CD8-positive, alpha-beta memory T cell (primary cell): ENCODE measurements around the gene PPP1R14B. TPM values are rescaled to one million over a fixed set of nuclear protein-coding genes. Genes with fewer than 3 reads are reported as not detected.

ENCODE experiments used
- CTCF ChIA-PET: fragments of 350-600 bp; sonication (Branson Sonifier 250); formaldehyde crosslinking; loops from one replicate; lab custom pipeline; 2021; ENCODE audit warnings: antibody characterized with exemption; lab: Charles Lee
- POLR2A ChIA-PET: fragments of 350-600 bp; sonication (Branson Sonifier 250); formaldehyde crosslinking; loops from one replicate; lab custom pipeline; 2021; ENCODE audit warnings: antibody characterized with exemption; lab: Charles Lee
- DNase-seq, 5 donors: peaks; one replicate each; pipeline versions ENCODE4 v3.0.0 to v3.0.0-alpha.2; 2020 to 2022; ENCODE audit warnings: mixed read lengths in 1 of 5
- H3K27ac ChIP-seq: one replicate; pipeline ENCODE4 v1.7.0; 2013; ENCODE audit warnings: low read depth, mild to moderate bottlenecking, low read length, moderate library complexity
- H3K27me3 ChIP-seq: 2 replicates; pipeline ENCODE4 v1.7.0; 2013; ENCODE audit warnings: low read length, mild to moderate bottlenecking; ENCODE audit not compliant: insufficient read depth, poor library complexity, severe bottlenecking
- H3K36me3 ChIP-seq: 2 replicates; pipeline ENCODE4 v1.7.0; 2013; ENCODE audit warnings: mild to moderate bottlenecking, low read length, moderate library complexity; ENCODE audit not compliant: insufficient read depth
- H3K4me1 ChIP-seq: 2 replicates; pipeline ENCODE4 v1.7.0; 2013; ENCODE audit warnings: mild to moderate bottlenecking, low read length, moderate library complexity; ENCODE audit not compliant: insufficient read depth
- H3K4me3 ChIP-seq: 2 replicates; pipeline ENCODE4 v1.7.0; 2013; ENCODE audit warnings: mild to moderate bottlenecking, low read length
- H3K9me3 ChIP-seq: 2 replicates; pipeline ENCODE4 v1.7.0; 2013; ENCODE audit warnings: mild to moderate bottlenecking, low read length
- H3K27ac Mint-ChIP-seq, 8 donors: one replicate each; pipeline ENCODE4 v1.8.0; 2020 to 2021; ENCODE audit warnings: mixed read lengths in 8 of 8, mild to moderate bottlenecking in 6 of 8, inconsistent platforms in 3 of 8, moderate library complexity in 3 of 8
- H3K27me3 Mint-ChIP-seq, 2 donors: one replicate each; pipeline ENCODE4 v1.8.0; 2020 to 2021; ENCODE audit warnings: mixed read lengths in 2 of 2, mild to moderate bottlenecking in 1 of 2, moderate library complexity in 1 of 2
- H3K36me3 Mint-ChIP-seq, 3 donors: one replicate each; pipeline ENCODE4 v1.8.0; 2020 to 2021; ENCODE audit warnings: mixed read lengths in 3 of 3, inconsistent platforms in 1 of 3, mild to moderate bottlenecking in 1 of 3
- H3K4me1 Mint-ChIP-seq, 3 donors: one replicate each; pipeline ENCODE4 v1.8.0; 2020 to 2021; ENCODE audit warnings: mixed read lengths in 3 of 3, inconsistent platforms in 1 of 3, mild to moderate bottlenecking in 1 of 3
- H3K4me3 Mint-ChIP-seq, 7 donors: one replicate each; pipeline ENCODE4 v1.8.0; 2020 to 2021; ENCODE audit warnings: mixed read lengths in 7 of 7, mild to moderate bottlenecking in 6 of 7, moderate library complexity in 4 of 7, inconsistent platforms in 2 of 7
- H3K9me3 Mint-ChIP-seq, 5 donors: one replicate each; pipeline ENCODE4 v1.8.0; 2020 to 2022; ENCODE audit warnings: mixed read lengths in 5 of 5, mild to moderate bottlenecking in 3 of 5, moderate library complexity in 2 of 5, inconsistent platforms in 1 of 5
- polyA plus RNA-seq: library from polyadenylated mRNA; unstranded; fragments of 300-500 nt; fragmentation: Illumina TruSeq; gene quantifications from one replicate; pipeline ENCODE4 v1.2.3, GENCODE V29; 2021
- total RNA-seq, 2 experiments: library from RNA; stranded (reverse); gene quantifications; one replicate each; pipeline ENCODE4 v1.2.3, GENCODE V29; 2021

Gene PPP1R14B
- total and polyA plus RNA-seq, 3 experiments from 2014 or later = 57.3 to 381 (median 365) TPM

GRCh38 chr11:64210301-64211020 is 36.3 kb downstream of the PPP1R14B start:
- Mint-ChIP-seq H3K4me1 (peaks cover 25 to 54% (median 29%) of the 10 kb centered on the region in 3 donors), H3K36me3 (peaks cover 8 to 62% (median 8%) of the 10 kb centered on the region in 3 donors), H3K4me3 (peak overlapping the region in 2 of 7 donors; percentile 13 to 68), H3K27me3 (peaks cover 0 to 1% of the 10 kb centered on the region in 2 donors), H3K27ac (peak overlapping the region in 2 of 8 donors; percentile 24 to 50), H3K9me3 (no peaks in the 10 kb centered on the region)
- Histone ChIP-seq H3K36me3 (peaks cover 17% of the 10 kb centered on the region), H3K9me3 (no peaks in the 10 kb centered on the region), H3K4me1 (peaks cover 23% of the 10 kb centered on the region), H3K27ac (no peak overlapping the region), H3K27me3 (no peaks in the 10 kb centered on the region), H3K4me3 (no peak overlapping the region)
- POLR2A ChIA-PET = interaction anchor here (0.6 to 2.3 kb wide), 2 partner anchors 16 to 72 kb away, joined by 6 to 7 read pairs; partner anchors contain the start of genes NUDT22 and TRPT1
- CTCF ChIA-PET = interaction anchor here (0.7 to 10.4 kb wide), 6 partner anchors 12 to 107 kb away, joined by 3 to 281 read pairs (median 9); partner anchors contain the start of genes CATSPERZ, ESRRA, NUDT22 and PRDX5
- no peak for DNase-seq

- CTCF ChIA-PET = interaction anchor here (6.4 to 10.4 kb wide), 4 partner anchors 13 to 93 kb away, joined by 62 to 281 read pairs (median 104); partner anchors contain the start of genes CATSPERZ, ESRRA, NUDT22 and PLCB3
- H3K27ac ChIP-seq = no peak overlapping the region
- H3K4me1 Mint-ChIP-seq = peaks cover 24 to 59% (median 30%) of the 10 kb centered on the region in 3 donors
Observed at GRCh38 chr11:64209563-64209843, 37.2 kb downstream of the PPP1R14B start.

GRCh38 chr11:64208796-64209562 is 37.8 kb downstream of the PPP1R14B start:
- Histone ChIP-seq H3K27ac (peak overlapping the region; percentile 95), H3K36me3 (peaks cover 20% of the 10 kb centered on the region), H3K4me3 (no peak overlapping the region), H3K4me1 (peaks cover 38% of the 10 kb centered on the region), H3K9me3 (no peaks in the 10 kb centered on the region), H3K27me3 (no peaks in the 10 kb centered on the region)
- H3K4me3 Mint-ChIP-seq = peak overlapping the region; percentile 50 to 87 (median 70)
- no peak for DNase-seq
- H3K27me3 Mint-ChIP-seq = no peaks in the 10 kb centered on the region
- H3K9me3 Mint-ChIP-seq = no peaks in the 10 kb centered on the region
- H3K36me3 Mint-ChIP-seq = peaks cover 7 to 58% (median 9%) of the 10 kb centered on the region in 3 donors
- peak overlapping the region; percentile 66 to 98 (median 88) for H3K27ac Mint-ChIP-seq
- ChIA-PET CTCF (interaction anchor here (1.5 to 10.4 kb wide), 6 partner anchors 13 to 94 kb away, joined by 4 to 281 read pairs (median 63); partner anchors contain the start of genes CATSPERZ, ESRRA, NUDT22 and PLCB3), POLR2A (interaction anchor here (0.6 to 5.7 kb wide), 6 partner anchors 13 to 95 kb away, joined by 4 to 69 read pairs (median 34); partner anchors contain the start of genes NUDT22, STIP1 and TRPT1)
- peaks cover 28 to 65% (median 36%) of the 10 kb centered on the region in 3 donors for H3K4me1 Mint-ChIP-seq

More at GRCh38 chr11:64209563-64209843, 37.2 kb downstream of the PPP1R14B start:
- peaks cover 17% of the 10 kb centered on the region for H3K36me3 ChIP-seq
- H3K4me1 ChIP-seq = peaks cover 32% of the 10 kb centered on the region
- H3K9me3 ChIP-seq = no peaks in the 10 kb centered on the region
- Mint-ChIP-seq H3K9me3 (no peaks in the 10 kb centered on the region), H3K36me3 (peaks cover 4 to 56% (median 6%) of the 10 kb centered on the region in 3 donors), H3K27me3 (no peaks in the 10 kb centered on the region), H3K4me3 (peak overlapping the region in 4 of 7 donors; percentile 8 to 68 (median 43)), H3K27ac (peak overlapping the region in 5 of 8 donors; percentile 36 to 97 (median 77))
- POLR2A ChIA-PET = interaction anchor here (2.3 kb wide), 1 partner anchor 17 kb away, joined by 7 read pairs; the partner anchor contains the start of genes NUDT22 and TRPT1
- H3K4me3 ChIP-seq = no peak overlapping the region
- H3K27me3 ChIP-seq = no peaks in the 10 kb centered on the region
- no peak for DNase-seq

- H3K36me3 ChIP-seq = peaks cover 28% of the 10 kb centered on the region
- DNase-seq = peak in 1 of 5 donors; percentile 17
- CTCF ChIA-PET = interaction anchor here (0.8 to 10.4 kb wide), 12 partner anchors 14 to 123 kb away, joined by 3 to 281 read pairs (median 38); partner anchors contain the start of genes CATSPERZ, ESRRA, NUDT22 and PLCB3
- peaks cover 39% of the 10 kb centered on the region for H3K4me1 ChIP-seq
- no peaks in the 10 kb centered on the region for H3K9me3 ChIP-seq
- peak overlapping the region; percentile 98 for H3K4me3 ChIP-seq
- Mint-ChIP-seq H3K4me1 (peaks cover 24 to 71% (median 39%) of the 10 kb centered on the region in 3 donors), H3K4me3 (peak overlapping the region; percentile 87 to 97 (median 92)), H3K27ac (peak overlapping the region; percentile 86 to 98 (median 94)), H3K36me3 (peaks cover 5 to 62% (median 9%) of the 10 kb centered on the region in 3 donors), H3K27me3 (no peaks in the 10 kb centered on the region), H3K9me3 (no peaks in the 10 kb centered on the region)
- peak overlapping the region; percentile 95 for H3K27ac ChIP-seq
- POLR2A ChIA-PET = interaction anchor here (0.6 to 5.7 kb wide), 11 partner anchors 12 to 132 kb away, joined by 3 to 69 read pairs (median 16); partner anchors contain the start of genes CCDC88B, FKBP2, NUDT22 and PPP1R14B
- no peaks in the 10 kb centered on the region for H3K27me3 ChIP-seq
Observed at GRCh38 chr11:64208086-64208795, 38.5 kb downstream of the PPP1R14B start.

- H3K4me1 Mint-ChIP-seq = peaks cover 21 to 69% (median 37%) of the 10 kb centered on the region in 3 donors
- POLR2A ChIA-PET = interaction anchor here (0.6 to 5.7 kb wide), 16 partner anchors 10 to 132 kb away, joined by 3 to 69 read pairs (median 8); partner anchors contain the start of genes BAD, CCDC88B, ESRRA and FKBP2
- peaks cover 5 to 67% (median 8%) of the 10 kb centered on the region in 3 donors for H3K36me3 Mint-ChIP-seq
- Histone ChIP-seq H3K27me3 (no peaks in the 10 kb centered on the region), H3K27ac (peak overlapping the region; percentile 95), H3K36me3 (peaks cover 34% of the 10 kb centered on the region), H3K9me3 (no peaks in the 10 kb centered on the region), H3K4me3 (peak overlapping the region; percentile 98), H3K4me1 (peaks cover 39% of the 10 kb centered on the region)
- H3K4me3 Mint-ChIP-seq = peak overlapping the region; percentile 87 to 97 (median 92)
- CTCF ChIA-PET = interaction anchor here (0.8 to 10.4 kb wide), 17 partner anchors 15 to 124 kb away, joined by 3 to 281 read pairs (median 15); partner anchors contain the start of genes CATSPERZ, DNAJC4, ESRRA and FKBP2
- H3K27ac Mint-ChIP-seq = peak overlapping the region; percentile 86 to 98 (median 94)
- H3K9me3 Mint-ChIP-seq = no peaks in the 10 kb centered on the region
- peak; percentile 59 to 88 (median 70) for DNase-seq
- no peaks in the 10 kb centered on the region for H3K27me3 Mint-ChIP-seq
Observed at GRCh38 chr11:64207256-64208085, 39.3 kb downstream of the PPP1R14B start.

GRCh38 chr11:64206457-64207255 is 40.1 kb downstream of the PPP1R14B start, which contains the start of gene FERMT3:
Gene FERMT3, plus strand, starts transcription at chr11:64206721. Its CDS starts 644 bp downstream, at chr11:64207365.
- Mint-ChIP-seq H3K36me3 (peaks cover 9 to 66% (median 9%) of the 10 kb centered on the region in 3 donors), H3K4me3 (peak within 1 kb of the TSS; percentile 87 to 97 (median 92)), H3K9me3 (no peaks in the 10 kb centered on the region), H3K27me3 (no peaks in the 10 kb centered on the region), H3K27ac (peak within 1 kb of the TSS; percentile 86 to 98 (median 94)), H3K4me1 (peaks cover 16 to 62% (median 32%) of the 10 kb centered on the region in 3 donors)
- Histone ChIP-seq H3K4me3 (peak within 1 kb of the TSS; percentile 98), H3K27me3 (no peaks in the 10 kb centered on the region), H3K36me3 (peaks cover 33% of the 10 kb centered on the region), H3K4me1 (peaks cover 39% of the 10 kb centered on the region), H3K27ac (peak within 1 kb of the TSS; percentile 95), H3K9me3 (no peaks in the 10 kb centered on the region)
- ChIA-PET POLR2A (interaction anchor here (0.6 to 5.7 kb wide), 19 partner anchors 10 to 655 kb away, joined by 3 to 69 read pairs (median 5); partner anchors contain the start of genes BAD, DNAJC4, ESRRA and FKBP2), CTCF (interaction anchor here (0.9 to 10.4 kb wide), 26 partner anchors 8 to 446 kb away, joined by 3 to 281 read pairs (median 8); partner anchors contain the start of genes BAD, CATSPERZ, CCDC88B and DNAJC4)
- peak; percentile 56 to 81 (median 64) for DNase-seq
